Head of caudate nucleus (tissue), 42 donors: Measurements from ENCODE around the gene C11orf68.

ENCODE experiments used
- DNase-seq, 42 donors: peaks; one replicate each; pipeline versions ENCODE4 v3.0.0 to v3.0.0-alpha.2; 2020 to 2021; ENCODE audit warnings: mixed read lengths in 7 of 42
- intact Hi-C: fragments of 100-400 bp; cut with DNase I; formaldehyde crosslinking; loops from one replicate; pipeline ENCODE4 v1.15.0; 2022

C11orf68 gene

DNA sequence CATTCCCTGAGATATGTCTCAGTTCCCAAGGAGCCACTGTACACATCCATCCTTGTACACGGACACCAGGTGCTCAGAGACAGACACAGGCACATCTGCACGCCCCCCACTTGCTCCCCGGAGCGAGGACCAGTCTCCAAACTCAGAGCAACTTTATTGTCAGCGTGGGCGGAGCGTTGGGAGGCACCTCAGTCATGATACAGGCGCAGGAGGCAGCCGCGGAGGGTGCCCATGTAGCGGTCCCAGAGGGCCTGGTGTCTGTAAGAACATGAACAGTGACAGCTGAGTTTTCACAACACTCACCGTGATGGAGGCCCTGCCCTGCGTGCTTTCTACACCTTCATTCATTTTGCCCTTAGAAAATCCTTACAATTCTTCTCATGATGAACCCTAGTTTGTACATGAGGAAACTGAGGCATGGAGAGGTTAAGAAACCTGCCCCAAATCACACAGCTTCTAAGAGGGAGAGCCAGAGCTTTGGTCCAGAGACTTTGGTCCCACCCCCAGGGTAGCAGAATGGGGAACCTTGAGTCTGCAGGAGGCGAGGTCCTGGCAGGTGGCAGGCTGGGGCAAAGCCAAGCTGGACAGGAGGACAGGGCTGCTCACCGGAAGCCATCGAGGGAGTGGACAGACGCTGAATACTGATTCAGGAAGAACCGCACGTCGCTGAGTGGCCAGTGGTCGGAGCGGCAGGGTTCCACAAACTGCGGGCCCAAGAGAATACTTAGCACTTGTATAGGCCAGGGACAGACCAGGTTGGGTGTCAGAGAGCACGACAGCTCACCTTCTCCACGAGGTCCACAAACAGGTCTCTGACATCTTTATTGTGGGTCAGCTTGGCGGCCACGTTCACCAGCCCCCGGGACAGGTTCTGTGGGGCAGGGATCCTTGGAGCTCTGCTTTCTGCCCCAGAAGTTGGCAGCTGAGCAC, 34.8 kb downstream of the C11orf68 start:
- intact Hi-C loops: loop anchor here (5.0 to 10.0 kb wide), 2 partner anchors 33 to 111 kb away; partner anchors contain the start of genes C11orf68 and DRAP1
- DNase-seq: no peak

DNA sequence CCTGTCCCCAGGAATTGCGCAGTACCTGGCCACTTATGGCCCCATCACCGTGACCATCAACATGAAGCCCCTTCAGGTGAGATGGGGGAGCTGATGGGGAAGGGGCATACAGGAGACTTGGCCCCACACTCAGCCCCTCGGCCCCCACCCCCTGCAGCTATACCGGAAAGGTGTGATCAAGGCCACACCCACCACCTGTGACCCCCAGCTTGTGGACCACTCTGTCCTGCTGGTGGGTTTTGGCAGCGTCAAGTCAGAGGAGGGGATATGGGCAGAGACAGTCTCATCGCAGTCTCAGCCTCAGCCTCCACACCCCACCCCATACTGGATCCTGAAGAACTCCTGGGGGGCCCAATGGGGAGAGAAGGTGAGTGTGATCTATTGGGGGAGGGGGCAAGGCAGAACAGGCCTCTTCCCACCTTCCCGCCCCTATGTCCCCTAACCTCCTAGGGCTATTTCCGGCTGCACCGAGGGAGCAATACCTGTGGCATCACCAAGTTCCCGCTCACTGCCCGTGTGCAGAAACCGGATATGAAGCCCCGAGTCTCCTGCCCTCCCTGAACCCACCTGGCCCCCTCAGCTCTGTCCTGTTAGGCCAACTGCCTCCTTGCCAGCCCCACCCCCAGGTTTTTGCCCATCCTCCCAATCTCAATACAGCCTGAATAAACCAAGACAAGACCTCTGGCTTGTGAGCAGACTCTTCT, 35.7 kb downstream of the C11orf68 start:
- DNase-seq: no peak
- intact Hi-C loops: loop anchor here (5.0 to 10.0 kb wide), 2 partner anchors 34 to 112 kb away; partner anchors contain the start of genes C11orf68 and DRAP1

DNA sequence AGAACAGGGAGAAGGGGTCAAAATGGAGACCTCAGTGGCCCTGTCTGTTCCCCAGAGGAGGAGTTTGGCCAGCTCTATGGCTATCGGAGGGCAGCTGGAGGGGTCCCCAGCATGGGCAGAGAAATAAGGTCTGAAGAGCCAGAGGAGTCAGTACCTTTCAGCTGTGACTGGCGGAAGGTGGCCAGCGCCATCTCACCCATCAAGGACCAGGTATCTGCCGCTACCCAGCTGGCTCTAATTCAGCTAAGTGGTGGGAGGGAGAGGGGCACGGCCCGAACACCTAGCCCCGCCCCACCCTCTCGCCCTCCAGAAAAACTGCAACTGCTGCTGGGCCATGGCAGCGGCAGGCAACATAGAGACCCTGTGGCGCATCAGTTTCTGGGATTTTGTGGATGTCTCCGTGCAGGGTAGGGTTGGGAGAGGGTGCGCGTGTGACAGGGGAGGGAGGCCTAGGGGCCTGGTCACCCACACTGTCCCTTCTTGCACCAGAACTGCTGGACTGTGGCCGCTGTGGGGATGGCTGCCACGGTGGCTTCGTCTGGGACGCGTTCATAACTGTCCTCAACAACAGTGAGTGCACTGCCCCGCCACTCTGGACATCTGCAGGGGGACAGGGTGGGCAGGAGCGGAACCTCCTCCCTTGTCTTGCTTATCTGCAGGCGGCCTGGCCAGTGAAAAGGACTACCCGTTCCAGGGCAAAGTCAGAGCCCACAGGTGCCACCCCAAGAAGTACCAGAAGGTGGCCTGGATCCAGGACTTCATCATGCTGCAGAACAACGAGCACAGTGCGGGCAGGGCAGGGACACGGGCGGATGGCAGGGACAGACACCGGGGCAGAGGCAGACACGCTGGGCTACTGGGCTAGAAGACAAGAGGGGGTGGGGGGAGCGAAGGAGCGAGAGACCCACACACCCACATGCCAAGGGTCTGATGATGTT, 36.5 kb downstream of the C11orf68 start:
- intact Hi-C loops: loop anchor here (5.0 to 10.0 kb wide), 2 partner anchors 35 to 112 kb away; partner anchors contain the start of genes C11orf68 and DRAP1
- DNase-seq: no peak

DNA sequence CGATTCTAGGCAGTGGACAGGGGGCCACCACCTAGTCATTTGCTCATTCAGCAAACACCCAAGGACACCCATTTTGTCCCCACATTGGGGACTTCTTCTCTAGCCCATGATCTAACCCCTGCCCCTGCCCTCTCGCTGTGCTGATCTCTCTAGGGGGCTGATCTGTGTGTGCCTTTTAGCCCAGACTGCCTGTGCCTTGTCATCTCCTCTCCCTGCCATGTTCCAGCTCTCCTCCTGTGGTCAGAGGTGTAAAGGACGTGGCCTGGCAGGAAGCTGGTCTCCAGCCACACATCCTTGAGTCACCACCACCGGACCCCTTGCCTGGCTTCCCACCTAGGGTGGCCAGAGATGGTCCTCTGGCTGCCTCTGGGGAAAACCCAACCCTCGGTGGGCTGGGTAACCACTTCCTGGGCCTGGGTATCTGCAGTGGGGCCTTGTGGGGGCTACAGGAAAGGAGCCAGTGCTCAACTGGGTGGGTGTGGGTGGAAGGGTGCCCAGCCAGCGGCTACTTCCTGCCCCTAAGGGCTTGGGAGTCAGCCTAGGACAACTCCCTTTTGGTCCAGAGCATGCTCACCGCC, 37.9 kb downstream of the C11orf68 start:
- intact Hi-C loops: loop anchor here (5.0 to 10.0 kb wide), 2 partner anchors 36 to 114 kb away; partner anchors contain the start of genes C11orf68 and DRAP1
- DNase-seq: no peak

DNA sequence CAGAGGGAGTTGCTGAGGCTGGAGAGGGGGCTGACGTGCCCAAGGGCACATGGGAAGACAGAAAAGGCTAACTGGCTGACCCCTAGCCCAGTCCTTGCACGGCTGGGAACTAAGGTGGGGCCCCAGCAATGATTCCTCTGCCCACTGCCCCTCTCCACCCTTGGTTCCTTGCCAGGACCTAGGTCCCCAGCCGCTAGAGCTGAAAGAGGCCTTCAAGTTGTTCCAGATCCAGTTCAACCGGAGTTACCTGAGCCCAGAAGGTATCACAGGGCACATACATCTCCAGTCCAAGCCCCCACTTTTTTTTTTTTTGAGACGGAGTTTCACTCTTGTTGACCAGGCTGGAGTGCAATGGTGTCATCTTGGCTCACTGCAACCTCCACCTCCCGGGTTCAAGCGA, 38.8 kb downstream of the C11orf68 start:
- no peak for DNase-seq
- intact Hi-C loops: loop anchor here (5.0 to 10.0 kb wide), 2 partner anchors 37 to 115 kb away; partner anchors contain the start of genes C11orf68 and DRAP1

DNA sequence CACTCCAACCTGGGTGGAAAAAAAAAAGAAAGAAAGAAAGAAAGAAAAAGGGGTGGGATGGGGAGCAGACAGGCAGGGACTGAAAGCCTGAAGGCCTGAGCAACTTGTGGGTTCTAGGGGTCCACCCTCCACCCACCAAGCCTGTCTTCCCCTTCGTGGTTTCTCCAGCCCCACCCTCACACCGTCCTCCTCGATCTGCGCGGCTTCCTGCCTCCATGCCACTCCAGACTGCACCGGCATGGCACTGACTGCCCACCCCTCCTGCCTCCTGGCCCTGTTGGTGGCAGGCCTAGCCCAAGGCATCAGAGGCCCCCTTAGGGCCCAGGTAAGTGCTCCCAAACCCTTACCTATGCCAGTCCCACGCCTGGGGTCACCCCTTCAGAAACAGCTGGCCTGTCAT, 39.2 kb downstream of the C11orf68 start, which contains the start of gene CTSW:
Gene CTSW, plus strand, starts transcription at position 221 of the 400 bp plus-strand sequence. Its CDS starts 18 bp downstream, at position 239.
- intact Hi-C loops: loop anchor here (5.0 to 10.0 kb wide), 2 partner anchors 38 to 115 kb away; partner anchors contain the start of genes C11orf68 and DRAP1
- no peak for DNase-seq

DNA sequence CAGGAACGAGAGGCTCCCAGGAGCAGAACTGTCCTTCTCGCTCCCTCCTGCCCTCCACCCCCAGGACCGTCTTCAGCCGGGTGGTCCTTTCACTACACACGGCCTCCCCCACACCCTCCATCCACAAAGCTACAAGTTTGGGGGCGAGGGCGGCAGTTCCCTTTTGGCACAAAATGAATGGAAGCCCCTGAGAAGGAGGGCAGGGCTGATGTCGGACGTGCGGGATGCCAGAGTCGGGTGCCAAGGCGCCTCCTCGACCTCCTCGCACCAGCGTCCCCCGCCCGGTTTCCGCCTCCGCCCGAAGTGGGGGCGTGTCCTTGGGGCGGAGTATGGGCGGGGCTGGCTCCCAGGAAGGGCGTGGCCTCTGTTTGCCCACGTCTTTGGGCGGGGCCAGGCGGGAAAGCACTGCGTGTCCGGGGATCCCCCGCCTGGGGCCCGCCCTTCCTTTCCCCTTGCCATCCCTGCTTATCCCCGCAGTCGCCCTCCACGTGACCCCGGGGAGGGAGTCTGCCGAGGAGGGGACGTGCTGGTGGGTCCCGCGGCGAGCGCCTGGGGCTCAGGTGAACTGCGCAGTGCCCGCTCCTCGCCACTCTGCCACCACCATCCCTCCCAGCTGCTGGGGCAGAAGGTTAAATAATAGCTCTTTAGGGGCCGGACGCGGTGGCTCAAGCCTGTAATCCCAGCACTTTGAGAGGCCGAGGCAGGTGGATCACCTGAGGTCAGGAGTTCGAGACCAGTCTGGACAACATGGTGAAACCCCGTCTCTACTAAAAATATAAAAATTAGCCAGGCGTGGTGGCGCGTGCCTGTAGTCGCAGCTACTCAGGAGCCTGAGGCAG, 45.3 kb downstream of the C11orf68 start:
- peak; percentile 84 to 98 (median 95) for DNase-seq
- intact Hi-C loops: no loop called here

DNA sequence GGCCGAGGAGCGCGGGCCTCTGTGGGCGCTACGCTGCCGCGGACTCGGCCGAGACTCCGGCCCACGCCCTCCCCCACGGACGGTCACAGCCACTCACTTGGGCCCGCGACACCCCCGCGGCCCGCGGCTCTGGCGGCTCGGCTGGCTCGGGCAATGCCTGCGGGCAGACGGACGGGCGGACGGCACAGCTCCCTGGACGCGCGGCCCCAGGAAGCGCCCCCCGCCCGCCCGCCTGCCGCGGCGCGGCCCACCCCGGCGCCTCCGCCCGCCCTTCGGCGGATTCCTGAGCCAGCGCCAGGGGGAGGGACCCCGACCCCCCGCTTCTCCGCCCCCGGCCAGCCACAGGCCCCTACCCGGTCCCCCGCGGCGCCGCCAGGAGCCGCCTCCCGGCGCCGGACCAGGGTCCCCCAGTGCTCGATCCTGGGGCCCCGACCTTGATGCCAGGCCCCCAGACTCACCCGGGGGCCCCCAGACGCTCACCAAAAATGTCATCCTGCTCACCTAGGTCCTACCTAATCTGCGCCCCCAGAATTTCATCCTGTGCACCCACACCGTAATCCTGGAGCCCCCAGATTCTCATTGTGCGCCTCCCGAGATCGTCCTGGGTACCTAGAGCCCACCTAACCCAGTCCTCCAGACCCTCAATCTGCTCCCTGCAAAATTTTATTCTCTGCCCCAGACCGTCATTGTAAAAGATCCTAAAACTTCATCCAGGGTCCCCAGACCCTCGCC, 46.1 kb downstream of the C11orf68 start, which contains the start of gene EFEMP2:
Gene EFEMP2, minus strand, starts transcription at position 215 of the 732 bp plus-strand sequence. CDS start 446 bp downstream, outside the sequence.
- intact Hi-C loops: no loop called here
- DNase-seq: peak in 4 of 42 donors; percentile 20 to 48 (median 36)

DNA sequence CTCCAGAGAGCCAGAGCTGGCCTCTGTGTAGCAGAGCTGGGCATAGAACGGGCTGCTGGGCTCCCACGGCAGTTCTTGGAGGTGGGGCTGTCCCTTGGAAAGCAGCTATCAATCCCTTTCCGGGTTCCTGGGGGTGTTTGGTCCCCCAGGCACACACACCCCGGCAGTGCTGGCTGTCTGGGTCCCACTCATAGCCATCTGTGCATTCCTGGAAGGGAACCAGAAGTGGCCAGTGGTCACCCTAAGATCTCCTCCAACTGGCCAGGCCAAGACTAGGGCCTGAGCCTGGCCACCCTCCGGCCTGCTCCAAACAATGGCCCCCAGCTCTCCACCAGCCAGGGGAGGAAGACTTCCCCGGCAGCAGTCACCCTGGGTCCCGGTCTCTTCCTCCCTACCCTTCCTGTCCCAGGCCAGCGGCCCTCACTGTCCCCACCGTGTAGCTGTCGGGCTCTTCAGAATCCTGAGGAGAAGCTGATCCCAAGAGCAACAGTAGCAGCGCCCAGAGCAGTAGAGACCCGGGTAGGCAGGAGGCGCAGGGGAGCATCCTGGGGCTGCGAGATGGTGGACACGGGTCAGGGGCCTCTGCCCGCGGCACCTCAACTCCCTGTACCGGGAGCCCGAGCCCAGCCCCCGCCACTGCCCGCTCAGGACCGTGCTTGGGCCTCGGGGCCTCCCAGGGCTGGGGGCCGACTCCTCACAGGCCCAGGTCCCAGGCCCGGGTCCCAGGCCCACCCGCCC, 46.9 kb downstream of the C11orf68 start:
- intact Hi-C loops: no loop called here
- DNase-seq: peak in 2 of 42 donors; percentile 13 to 15

DNA sequence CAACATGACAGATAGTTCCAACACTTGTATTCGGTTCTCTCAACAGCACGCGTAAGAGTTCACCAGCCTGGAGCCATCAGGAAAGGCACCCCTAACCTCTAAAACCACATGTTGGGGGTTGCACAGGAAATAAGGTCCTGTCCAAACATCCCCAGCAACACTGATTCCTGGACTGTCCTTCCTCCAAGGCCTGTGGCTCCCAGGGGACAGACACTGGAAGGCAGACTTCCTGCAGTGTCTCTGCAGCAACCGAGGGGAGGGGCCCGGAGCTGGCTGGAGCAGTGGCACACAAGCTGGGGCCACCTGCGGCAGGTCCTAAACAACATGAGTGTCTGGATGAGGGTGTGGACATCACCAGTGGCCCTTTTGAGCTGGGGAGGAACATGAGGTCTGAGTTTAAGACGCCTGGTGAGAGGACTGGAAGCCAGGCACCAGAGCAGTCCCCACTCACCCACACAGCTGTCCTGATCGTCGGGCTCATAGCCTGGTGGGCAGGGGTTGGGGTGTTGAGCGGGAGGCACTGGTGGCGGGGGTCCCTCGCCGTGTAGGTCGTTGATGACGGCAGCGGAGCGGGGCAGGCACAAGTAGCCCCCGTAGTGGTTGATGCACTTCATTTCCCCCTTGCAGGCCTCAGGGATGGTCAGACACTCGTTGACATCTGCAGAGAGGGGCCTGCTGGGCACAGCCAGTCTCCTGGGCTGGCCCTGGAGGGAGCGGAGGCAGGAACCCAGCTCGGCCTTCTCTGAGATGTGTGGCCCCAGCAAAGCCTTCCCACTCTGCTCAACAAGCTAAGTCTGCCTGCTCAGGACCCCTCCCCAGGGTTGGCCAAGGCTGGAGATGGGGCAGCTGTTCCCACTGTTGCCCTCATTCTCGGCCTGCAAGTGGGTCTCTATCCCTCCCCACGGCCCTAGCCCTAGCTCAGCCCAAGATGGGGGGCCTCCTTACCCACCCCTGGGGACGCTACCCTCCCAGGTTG, 47.9 kb downstream of the C11orf68 start:
- DNase-seq: no peak
- intact Hi-C loops: no loop called here

DNA sequence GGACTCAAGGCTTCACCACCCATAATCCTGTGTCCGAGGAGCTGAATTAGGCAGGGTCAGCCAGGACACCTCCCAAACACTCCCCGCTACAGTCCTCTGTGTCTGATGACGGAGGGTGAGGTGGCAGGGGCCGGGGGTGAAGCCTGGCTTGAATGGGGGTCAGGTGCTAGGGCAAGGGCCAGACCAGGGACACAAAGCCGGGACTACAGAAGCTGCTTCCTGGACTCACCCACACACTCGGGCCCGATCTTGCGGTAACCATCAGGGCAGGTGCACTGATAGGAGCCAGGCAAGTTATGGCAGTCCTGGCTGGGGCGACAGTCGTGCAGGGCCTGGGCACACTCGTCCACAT, 48.6 kb downstream of the C11orf68 start:
- intact Hi-C loops: no loop called here
- no peak for DNase-seq

DNA sequence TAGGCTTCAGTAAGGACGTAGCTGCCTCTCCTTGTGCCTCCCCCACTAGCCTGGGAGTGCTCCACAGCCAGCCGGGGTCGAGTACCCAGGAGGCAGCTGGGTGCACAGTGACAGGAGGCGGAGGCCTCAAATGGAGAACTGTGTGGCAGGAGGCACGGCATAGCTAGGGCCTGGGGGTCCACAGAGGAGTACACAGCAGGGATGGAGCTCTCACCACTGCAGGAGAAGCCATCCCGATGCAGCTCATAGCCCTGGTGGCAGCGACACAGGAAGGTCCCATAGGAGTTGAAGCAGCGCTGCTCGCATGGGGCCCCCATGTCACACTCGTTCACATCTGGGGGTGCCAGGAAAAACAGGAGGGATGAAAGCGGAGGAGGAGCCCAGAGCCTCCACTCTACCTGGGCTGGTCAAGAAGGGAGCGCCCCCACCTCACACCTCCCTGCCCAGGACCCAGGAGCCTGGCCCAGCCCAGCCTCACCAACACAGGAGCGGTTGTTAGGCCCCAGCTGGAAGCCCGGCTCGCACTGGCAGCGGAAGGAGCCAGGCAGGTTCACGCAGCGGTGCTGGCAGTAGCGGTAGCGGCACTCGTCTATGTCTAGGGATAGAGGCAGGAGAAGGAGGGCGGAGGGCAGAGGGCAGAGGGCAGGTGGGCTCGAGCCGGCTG, 49.1 kb downstream of the C11orf68 start:
- intact Hi-C loops: no loop called here
- DNase-seq: no peak

DNA sequence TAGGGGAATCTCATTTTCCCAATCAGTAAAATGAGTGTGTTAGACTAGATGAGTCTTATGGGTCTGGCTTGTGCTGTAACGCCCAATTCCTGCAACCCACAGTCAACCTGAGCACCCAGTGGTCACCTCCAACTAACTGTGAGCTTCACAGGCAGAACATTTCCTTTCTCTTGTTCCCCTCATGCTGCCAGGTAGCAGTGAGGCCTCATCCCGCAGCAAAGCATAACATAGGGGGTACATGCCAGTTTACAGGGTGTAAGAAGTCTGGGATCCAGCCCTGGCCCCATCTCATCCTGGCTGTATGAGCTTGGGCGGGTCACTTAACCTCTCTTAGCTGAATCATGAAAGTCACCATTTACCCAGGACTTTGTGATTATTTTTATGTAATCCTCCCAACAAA, 50.0 kb downstream of the C11orf68 start:
- intact Hi-C loops: no loop called here
- DNase-seq: no peak

DNA sequence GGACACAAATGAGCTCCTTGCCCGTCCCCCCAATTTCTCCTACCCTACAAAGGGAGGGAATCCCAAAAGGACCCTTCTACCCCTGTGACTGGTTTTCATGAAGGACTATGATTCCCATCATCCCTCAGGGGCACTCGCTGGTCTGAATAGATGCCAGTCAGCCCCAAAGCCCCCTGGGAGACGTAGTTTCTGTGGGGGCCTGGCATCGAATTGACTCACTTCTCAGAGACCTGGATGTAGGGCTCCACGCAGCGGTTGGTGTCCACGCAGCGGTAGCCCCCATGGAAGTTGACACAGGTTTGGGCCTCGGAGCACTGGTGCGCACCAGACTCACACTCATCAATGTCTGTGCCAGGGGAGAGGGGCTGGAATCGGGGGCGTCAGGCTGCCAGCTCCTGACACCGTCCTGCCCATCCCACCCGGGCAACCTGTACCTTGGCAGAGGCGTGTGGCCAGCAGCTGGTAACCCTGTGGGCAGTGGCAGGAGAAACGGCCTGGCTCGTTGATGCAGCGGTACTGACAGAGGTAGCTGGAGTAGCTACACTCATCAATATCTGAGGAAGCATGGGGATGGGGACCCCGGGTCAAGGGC, 50.7 kb downstream of the C11orf68 start:
- DNase-seq: peak in 13 of 42 donors; percentile 19 to 64 (median 51)
- intact Hi-C loops: no loop called here
